Activated CD4-positive, CD25-positive, alpha-beta regulatory T cell treated with anti-CD3 and anti-CD28 coated beads, Interleukin-2, amount 50 U/mL, for 72 hours (primary cell): ENCODE data around the gene NOL7.

Experiments used
- DNase-seq: peaks from one replicate; pipeline ENCODE4 v3.0.0; 2021

The NOL7 gene

DNA sequence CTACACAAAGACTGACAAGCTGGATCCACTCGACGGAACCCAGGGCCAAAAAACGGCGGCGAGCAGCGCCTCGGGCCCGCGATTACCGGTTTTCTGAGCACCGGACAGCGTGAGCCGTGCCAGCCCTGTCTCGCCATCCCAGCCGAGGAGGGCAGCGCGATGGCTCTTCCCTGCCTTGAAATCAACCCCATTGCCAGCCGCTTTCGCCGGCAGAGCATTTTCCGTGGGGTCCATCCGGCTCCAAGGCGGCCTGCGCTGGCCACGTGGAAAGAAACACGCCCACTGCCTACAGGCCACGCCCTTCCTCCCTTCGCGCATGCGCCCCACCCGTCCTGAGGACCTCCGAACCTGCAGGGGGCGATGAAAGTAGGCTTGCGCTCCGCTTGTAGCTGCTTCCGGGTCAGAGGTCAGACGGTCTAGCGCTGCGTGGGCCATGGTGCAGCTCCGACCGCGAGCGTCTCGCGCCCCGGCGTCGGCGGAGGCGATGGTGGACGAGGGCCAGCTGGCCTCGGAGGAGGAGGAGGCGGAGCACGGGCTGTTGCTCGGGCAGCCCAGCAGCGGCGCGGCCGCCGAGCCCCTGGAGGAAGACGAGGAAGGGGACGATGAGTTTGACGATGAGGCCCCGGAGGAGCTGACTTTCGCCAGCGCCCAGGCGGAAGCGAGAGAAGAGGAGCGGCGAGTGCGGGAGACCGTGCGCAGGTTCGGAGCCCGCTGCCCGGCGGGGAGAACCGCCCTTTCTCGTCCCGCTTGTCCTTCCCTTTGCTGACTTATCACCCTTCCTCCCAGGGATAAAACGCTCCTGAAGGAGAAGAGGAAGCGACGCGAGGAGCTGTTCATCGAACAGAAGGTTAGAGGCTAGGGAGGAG is at the start of gene NOL7:
TSS of gene NOL7 (plus strand) at position 410 of the 866 bp plus-strand sequence. CDS start at position 434, 24 bp downstream.
- DNase-seq: peak; percentile 100

DNA sequence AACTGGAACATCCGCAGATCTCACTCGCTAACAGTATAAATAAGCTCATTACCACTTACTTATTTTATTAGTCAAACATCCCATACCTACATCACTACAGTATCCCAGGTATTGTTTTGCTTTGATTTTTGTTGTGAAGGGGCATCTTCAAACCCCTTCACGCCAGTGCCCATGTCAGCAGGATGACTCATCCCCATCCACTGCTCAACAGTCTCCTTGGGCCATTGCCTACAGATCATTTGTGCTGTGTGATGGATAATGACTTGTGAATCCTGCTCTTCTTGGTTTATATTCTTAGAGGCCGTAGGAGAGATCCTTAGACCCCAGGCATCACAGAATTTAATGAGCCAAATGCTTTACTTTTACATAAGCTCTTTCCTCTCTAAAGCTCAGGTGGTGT is 49.2 kb upstream of the NOL7 start:
- no peak for DNase-seq

DNA sequence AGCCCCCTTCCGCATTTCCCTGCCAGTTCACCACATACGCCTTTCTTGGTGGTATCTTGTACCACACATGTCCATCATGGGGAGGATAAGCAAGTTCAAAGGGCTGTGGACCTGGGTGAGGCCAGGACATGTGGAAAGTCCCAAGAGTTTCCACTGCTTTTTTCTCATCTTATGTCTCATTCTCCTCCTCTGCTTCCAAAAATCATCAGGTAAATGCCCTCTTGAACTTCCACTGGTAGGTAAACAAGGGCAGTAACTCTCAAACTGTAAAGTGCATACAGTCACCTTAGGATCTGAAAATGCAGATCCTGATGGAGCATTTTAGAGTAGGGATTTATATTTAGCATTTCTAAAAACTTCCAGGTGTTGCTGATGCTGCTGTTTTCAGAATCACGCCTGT is 48.6 kb upstream of the NOL7 start:
- DNase-seq: no peak

DNA sequence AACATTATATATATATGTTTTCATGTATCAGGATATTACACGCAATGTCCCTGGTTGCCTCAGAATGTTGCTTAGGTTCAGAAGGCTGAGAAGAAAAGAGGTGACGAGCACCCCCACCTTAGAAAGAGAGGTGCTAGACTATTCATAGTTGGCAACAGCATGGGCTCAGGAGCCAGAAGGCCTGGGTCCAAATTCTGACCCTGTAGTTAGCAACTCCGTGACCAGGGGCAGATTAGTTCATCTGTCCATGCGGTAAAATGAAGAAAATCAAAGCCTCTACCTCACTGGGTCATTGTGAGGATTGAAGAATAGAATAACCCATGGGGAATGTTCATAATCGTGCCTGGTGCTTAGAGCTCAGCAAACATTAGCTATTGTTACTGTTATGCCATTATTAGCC is 46.2 kb upstream of the NOL7 start:
- no peak for DNase-seq

DNA sequence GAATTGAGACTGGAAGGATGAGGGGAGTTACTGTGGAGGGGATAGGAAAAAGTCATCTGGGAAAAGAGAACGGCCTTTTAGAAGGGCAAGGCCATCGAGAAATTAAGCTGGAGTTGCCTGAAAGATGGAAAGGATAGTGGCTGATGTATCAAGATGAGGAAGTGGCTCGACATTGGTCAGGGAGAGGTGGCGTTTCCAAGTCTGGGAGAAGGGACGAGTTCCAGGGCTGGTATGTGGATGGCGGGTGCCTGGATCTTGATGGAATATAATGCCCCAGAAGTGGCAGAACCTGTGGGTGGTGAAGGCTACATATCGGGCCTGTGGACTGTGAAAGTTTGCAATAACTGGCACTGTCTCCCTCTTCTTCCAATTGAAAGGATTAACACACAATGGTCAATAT is 42.9 kb upstream of the NOL7 start:
- DNase-seq: no peak

DNA sequence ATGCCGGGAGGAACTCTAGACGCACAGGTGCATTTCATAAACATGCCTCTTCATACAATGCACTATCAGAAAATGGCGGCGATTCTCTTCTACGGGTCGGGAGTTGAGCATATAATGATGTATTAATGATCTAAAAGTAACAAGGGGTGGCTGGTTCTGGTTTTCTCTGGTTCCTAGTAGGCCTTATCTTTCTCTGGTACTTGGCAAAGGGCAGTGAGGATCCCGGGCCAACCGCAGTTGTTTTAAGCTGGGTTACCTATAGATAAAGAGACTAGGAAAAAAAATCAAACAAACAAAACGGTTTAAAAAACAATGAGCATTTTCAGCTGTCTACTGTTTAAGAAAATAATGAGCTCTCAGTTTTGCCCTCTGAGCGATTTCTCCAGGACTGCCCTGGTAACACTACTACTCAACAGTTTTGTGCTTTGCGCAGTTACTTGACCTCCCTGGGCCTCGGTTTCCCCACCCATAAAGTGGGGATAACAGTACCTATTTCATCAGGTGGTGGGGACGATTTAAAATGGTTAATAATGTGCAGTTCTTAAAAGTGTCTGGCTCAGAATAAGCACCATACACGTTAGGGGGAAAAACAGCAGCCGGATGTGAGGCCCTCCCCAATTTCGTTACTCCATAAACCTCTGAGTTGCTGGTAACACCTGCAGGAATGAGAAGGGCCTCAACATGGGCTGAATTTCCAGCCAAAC is 42.0 kb upstream of the NOL7 start:
- no peak for DNase-seq

DNA sequence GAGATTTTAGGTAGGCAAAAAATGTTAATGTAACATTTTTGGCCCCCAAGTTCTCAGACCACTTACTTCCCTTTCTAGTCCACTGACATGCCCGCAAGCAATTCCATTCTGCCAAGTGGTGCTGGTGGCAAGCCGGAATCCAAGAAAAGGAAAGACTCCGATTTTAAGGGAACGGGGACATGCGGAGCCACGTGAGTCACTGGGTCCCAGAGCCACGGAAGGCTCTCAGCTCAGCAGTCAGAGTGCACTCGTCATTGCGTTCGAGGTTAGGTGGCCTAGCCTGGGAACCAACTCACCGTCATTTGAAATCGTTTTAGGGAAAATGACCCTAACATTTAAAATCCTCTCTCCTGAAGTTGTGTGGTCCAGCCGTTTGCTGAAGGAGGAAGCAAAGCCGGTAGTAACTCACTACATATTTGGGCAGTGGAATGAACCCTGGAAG is 41.4 kb upstream of the NOL7 start:
- no peak for DNase-seq

DNA sequence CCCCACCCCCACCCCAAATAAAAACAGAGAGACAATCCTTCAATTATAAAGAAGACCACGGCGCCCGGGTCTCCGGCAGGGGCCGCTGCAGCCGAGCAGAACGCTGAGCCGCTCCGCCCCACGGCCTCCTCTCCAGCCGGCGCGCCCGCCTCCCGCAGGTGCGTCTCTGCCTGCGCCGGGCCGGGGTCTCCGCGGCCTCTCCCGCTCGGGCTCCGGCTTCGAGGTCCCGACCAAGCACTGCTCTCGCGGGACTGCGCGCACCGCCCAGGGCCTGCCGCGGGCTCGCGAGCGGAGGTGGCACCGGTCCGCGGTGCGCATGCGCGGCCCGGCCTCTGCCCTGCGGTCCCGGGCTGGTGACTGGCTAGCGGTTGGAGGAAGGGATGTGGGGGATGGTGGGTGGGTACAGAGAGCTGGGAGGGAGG is 41.0 kb upstream of the NOL7 start:
- peak; percentile 91 for DNase-seq

DNA sequence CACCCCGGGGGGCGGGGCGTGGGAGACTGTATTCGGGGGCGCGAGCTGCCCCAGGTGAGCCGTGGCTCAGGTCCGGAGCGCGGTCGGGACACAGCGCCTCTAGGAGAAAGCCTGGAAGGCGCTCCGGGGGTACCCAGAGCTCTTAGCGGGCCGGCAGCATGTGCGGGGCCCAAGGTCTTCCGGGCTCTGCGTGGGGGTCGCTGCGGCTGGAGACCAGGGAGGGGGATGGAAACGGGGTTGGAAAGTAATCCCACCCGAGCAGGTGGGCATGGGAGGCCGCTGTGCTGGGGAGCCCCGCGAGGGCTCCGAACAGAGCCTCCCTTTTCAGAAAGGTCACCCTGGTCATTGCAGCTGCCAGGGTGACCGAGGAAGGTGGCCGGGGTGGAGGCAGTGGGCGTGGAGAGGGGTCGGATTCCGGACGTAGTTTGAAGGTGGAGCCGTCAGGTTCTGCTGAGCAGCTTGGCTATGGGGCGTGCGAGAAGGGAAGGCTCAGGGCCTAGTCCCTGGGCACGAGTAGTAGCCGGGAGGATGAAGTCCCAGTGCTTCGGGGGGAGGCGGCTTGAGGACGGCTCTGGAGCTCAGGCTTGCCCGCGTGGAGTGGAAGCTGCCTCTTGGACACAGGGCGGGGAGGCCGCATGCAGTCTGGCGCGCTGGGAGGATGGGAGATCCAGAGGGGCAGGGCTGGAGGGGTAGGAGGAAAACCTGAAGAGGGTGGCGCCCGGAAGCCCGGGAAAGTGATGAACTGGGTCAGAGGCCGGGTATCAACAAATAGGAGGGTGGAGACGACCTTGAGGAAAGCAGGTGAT is 40.4 kb upstream of the NOL7 start, which contains the start of gene SIRT5:
TSS of gene SIRT5 (plus strand) at position 31 of the 806 bp plus-strand sequence. CDS start 9,510 bp downstream, outside the sequence.
- peak; percentile 80 for DNase-seq

DNA sequence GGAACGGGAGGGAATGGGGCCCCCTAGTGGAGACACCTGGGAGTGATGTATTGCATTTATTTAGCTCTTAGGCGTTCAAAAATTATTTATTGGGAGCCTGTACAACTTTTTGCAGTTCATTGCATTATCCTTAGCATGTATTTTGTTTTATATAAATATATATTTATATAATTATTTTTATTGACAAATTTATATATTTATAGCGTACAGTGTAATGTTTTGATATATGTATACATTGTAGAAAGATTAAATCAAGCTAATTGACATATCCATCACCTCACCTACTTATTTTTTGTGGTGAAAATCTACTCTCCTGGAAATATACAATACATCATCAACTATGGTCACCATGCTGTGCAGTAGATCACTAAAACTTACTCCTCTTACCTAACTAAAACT is 39.8 kb upstream of the NOL7 start:
- no peak for DNase-seq

DNA sequence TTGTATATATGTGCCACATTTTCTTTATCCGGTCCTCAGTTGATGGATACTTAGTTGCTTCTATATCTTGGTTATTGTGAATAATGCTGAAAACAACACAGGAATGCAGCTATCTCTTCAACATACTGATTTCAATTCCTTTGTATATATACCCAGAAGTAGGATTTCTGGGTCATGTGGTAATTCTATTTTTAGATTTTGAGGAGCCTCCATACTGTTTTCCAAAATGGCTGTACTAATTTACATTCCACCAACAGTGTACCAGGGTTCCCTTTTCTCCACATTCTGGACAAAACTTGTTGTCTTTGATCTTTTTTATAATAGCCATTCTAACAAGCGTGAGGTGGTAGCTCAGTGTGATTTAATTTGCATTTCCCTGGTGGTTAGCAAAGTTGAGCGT is 39.1 kb upstream of the NOL7 start:
- no peak for DNase-seq

DNA sequence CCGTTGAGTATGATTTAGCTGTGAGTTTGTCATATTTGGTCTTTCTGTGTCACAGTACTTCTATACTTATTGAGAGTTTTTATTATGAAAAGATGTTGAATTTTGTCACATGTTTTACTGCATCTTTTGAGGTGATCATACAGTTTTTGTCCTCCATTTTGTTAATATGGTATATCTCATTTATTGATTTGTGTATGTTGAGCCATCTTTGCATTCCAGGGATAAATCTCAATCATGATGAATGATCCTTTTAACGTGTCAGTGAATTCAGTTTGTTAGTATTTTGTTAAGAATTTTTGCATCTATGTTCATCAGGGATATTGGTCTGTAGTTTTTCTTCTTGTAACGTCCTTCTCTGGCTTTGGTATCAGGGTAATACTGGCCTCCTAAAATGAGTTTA is 37.2 kb upstream of the NOL7 start:
- no peak for DNase-seq

DNA sequence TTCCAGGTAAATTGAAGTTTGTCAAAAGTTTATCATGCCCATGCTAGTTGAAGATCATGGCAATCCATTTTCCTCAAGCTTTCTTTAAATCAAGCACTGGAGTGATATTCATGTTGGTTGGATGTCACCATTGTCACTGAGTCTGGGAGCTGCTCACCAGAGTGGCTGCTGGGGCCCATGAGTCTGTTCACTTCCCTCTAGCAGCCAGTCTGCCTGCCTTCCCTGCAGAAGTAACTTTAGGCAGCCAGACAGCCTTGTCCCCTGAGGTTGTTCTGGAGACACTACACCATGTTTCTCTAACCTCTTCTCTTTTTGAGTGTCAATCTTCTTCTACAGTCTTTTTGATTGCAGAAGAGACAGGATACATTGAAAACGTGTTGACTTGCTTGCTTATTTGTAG is 35.2 kb upstream of the NOL7 start:
- no peak for DNase-seq

DNA sequence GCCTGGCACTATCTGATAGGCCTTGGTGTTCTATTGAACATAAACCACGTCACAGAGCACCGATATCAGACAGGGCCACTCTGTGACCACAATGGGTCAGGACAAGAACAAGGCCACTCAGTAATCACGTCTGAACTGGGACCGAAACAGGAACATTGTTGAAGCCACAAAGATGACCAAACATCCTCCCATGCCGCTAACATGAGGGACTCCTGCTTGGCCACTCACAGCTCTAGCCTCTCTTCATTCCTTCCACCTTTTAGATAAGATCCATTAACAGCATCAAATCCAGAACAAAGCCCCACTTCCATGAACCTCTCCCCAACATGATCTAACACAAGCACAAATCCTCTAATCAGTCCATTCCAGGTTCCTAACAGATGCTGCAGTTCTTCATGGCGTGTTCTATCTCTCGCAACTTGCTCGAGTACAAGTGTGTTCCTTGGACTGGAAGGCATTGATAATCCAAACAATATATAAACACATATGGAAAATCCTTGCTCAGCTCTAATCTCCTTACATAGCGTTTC is 33.4 kb upstream of the NOL7 start:
- DNase-seq: no peak

DNA sequence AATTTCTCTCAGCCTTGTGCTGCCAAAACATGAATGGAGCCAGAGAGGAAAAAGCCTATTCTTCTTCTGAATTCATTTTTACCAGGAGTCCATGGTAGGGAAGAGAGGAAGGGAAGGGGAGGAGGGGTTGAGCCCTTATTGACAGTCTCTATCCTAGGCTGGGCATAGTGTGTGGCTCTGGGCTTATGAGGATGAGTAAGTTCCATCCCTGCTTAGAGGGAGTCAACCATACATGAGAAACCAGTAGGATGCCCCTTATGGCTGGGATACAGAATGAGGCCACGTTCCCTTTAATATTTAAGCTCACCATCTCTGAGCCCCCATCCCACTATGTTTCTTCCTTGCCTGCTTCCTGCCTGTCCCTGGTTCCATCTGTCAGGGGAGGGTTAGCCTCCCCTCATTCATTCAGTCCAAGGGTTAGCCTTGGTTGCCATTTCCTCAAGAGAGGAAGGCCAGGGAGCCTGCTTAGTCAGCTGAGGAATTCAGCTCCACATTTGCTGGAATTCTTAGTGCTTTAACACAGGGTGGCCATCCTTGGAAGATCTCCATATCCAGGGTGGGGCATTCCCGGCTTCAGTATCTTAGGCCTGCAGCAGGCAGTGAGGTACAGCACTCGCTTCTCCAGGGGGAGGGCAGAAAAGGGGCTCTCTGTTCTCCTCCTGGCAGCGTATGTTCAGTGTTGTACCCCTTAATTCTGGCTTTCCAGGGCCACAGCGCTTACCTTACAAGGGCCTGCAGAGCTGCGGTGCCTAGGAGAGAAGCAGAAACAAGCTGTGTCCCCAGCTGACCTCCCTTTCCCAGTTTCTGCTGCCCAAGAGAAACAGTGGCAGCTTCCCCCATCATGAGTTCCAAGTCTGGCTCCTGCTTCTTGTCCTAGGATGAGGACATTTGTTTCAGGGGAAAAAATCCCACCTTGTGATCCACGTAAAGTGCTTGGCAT is 28.3 kb upstream of the NOL7 start:
- DNase-seq: no peak

DNA sequence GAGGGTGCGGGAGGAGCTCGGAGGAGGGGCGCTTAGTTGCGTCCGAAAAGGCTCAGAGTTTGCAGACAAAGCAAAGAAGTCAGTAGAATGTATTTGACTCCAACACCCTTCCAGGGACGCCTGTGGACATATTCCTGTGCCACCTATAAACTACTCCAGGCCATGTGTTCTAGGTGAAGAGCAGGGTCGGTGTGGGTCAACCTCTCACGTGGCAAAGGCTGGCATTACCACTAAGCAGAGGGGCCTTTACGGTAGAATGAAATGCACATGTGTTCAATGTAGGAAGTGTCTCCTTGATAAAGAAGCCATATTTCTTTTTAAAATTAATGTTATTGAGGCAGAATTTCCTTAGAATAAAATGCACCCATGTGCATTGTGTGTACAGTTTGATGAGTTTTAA is 25.3 kb upstream of the NOL7 start:
- DNase-seq: no peak

DNA sequence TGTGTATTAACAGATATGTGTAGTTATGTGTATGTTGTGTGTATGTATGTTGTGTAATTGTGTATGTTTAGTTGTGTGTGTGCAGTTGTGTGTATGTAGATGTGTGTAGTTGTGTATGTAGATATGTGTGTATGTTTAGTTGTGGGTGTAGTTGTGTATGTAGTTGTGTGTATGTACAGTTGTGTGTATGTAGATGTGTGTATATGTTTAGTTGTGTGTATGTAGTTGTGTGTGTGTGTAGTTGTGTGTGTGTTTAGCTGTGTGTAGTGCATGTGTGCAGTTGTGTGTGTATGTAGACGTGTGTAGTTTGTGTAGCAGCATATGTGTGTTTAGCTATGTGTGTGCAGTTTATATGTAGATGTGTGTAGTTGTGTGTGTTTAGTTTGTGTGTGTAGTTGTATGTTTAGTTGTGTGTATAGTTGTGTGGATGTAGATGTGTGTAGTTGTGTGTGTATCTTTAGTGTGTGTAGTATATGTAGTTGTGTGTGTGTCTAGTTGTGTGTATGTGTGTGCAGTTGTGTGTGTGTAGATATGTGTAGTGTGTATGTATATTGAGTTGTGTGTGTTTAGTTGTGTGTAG is 24.5 kb upstream of the NOL7 start:
- no peak for DNase-seq

DNA sequence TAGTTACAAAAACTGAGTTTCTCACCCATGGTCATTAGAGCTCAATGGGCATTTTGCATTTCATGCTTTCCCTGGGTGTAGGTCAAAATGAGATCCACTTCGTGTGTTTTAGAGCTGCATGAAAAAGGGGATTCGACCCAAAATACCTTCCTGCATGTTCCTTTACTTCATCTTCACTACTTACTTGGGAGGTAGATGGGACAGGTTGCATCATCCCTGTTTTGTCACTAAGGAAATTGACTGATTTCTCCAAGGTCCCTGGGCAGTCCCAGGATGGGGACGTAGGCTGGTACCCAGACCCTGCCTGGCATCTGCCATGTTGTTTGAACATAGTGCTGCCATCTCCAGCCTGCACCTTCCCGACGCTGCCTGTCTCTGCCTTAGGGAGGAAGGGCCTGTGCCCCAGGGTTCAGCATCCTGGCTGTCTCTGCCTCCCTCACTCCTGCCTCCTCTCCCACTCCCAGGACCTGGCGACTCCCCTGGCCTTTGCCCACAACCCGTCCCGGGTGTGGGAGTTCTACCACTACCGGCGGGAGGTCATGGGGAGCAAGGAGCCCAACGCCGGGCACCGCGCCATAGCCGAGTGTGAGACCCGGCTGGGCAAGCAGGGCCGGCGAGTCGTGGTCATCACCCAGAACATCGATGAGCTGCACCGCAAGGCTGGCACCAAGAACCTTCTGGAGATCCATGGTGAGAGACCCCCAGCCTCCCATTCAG is 23.8 kb upstream of the NOL7 start:
- no peak for DNase-seq

DNA sequence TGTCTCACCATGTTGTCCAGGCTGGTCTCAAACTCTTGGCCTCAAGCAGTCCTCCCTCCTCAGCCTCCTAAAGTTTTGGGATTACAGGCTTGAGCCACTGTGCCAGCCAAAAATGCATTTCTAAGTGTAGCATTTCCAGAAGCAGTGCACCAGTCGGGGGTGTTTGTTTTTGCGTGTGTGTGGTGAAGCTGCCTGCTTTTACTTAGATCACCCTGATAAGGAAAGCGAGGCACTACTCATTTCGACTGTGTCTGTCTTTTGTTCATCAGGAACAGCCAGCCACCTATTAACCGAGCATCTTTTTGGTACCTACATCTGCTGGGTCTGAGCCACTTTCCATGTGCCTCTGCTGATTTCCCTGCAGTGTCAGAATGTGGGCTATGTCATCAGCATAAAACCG is 22.0 kb upstream of the NOL7 start:
- DNase-seq: no peak

DNA sequence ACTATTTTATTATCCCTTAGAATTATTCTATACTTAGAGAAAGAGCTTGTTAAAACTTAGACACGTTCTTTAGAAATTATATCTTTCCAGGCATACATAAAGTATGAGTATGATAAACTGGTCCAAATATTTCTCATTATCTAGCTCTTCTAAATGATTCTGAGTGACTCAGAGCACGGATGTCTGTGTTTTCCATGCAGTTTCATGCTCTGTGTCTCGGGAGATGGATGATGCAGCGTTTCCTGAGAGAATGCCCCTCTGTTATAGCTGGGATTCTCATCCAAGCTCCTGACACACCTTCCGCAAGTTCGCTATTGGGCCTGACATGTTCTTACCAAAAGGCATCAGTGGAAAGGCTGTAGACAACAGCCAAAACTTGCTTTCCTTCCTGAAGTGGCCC is 21.4 kb upstream of the NOL7 start:
- no peak for DNase-seq

DNA sequence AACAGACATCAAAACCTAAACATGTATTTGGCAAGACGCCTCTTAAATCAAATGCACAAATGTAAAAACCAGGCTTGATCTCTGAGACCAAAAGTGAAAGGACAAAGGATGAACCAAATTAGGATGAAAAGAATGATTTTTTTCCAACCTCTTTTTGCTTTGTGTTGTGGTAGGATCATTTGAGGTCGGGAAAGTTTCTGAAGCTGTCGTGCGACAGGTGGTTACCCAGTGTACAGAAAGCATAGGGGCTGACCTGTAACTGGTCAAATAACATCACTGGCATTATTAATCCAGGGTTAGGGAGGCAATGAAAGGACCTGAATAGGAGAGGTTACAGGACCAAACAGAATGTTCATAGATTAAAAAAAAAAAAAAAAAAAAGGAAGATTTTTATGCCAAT is 18.1 kb upstream of the NOL7 start:
- DNase-seq: no peak
